Hypothalamus (tissue), 51 donors: ENCODE data around the gene LHFPL6.

ENCODE experiments used
- DNase-seq, 51 donors: peaks; one replicate each; lab custom pipeline; 2025; lab: John Stamatoyannopoulos, UW

The LHFPL6 gene

DNA sequence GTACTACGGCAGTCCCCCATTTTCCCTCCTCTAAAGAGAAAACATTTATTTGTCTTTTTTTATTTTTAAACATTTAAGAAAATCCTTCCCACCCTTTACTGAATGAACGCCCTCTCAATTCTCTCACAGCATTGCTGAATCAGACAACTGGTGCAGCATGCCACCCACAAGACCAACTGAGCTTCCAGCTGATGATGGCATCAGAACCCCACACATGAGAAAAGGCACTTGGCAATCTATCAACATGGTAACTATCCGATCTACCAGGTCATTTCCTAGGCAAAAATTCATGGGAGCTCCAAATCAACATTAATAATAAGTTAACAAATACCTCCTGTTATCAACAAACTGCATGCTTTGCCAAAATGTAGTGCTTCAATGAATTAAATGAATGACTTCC is 43.1 kb downstream of the LHFPL6 start:
- DNase-seq, result peak in 1 of 51 donors; percentile 18

DNA sequence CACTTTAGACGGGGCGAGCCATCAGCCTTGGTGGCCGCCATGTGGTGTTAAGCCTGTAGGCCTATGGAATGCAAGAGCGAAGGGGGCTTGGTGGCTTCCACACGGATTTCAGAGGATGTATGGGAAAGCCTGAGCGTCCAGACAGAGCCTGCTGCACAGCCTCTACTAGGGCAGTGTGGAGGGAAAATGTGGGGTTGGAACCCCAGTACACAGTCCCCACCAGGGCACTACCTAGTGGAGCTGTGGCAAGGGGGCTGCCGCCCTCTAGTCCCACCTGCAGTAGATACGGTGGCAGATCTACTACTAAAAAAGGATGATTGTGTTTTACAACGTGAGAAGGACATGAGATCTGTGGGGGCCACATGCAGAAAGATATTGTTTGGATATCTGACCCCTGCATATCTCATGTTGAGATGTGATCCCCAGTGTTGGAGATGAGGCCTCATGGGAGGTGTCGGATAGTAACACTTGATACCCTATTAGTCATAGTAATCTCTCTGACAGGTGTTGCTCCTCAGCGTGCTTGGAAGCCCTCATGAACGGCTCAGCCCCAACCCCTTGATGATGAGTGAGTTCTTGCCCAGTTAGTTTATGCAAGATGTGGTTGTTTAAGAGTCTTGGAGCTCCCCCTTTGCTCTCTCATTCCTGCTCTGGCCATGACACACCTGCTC is 45.6 kb downstream of the LHFPL6 start:
- no peak for DNase-seq

GRCh38 chr13:39556866-39557265 is 46.1 kb downstream of the LHFPL6 start:
- no peak for DNase-seq

DNA sequence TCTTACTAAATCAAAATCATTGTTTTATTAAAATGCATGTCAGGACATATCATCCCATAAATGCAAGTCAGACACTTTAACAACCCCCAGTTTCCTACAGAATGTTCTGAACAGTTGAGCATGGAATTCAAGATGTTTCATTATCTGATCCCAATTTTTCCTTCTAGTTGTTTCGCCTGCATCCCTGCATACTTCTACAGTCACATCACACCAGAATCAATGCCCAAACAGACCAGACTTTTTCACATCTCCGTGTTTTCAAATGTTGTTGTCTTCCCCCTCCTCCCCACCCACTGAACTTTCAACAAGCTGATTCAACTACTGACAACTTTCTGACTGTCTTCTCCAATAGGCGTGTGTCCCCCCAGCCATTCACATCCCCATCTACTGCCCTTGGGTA is 48.6 kb downstream of the LHFPL6 start:
- no peak for DNase-seq

GRCh38 chr13:39552246-39552645 is 50.7 kb downstream of the LHFPL6 start:
- DNase-seq, result peak in 1 of 51 donors; percentile 40

DNA sequence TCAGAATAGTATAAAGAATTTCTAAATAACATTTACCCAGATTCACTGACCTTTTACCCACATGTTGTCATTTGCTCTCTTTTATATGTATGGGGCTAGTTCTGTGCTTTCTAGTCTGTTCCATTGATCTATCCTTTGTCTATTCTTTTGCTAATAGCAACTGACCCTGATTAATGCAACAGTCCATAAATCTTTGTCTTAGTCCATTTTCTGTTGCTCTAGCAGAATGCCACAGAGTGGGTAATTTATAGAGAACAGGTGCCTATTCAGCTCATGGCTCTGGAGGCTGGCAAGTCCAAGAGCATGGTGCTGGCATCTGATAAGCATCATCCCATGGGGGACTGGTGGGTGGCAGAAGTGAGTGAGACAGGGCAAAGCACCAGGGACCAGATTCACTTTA is 52.1 kb downstream of the LHFPL6 start:
- DNase-seq, result no peak

DNA sequence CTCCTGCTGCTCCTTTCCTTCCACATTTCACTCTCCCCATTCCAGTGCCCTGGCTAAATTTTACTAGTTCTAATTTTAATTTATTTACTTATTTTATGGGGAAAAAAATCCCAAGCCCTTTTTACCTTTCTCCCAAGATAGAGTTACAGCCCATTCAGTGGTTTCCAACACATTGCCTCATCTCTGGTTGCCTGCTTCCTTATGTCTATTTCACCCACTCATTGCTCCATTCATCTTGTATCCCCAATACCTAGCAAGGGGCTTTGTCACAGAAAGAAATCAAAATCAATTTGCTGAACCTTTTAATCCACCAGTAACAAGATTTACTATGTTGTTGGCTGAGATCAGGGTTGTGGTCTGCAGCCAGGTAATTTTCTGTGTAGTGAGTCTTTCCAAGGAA is 55.9 kb downstream of the LHFPL6 start:
- DNase-seq, result no peak

GRCh38 chr13:39542361-39542760 is 60.6 kb downstream of the LHFPL6 start:
- no peak for DNase-seq

GRCh38 chr13:39540929-39541605 is 61.9 kb downstream of the LHFPL6 start:
- DNase-seq, result no peak

DNA sequence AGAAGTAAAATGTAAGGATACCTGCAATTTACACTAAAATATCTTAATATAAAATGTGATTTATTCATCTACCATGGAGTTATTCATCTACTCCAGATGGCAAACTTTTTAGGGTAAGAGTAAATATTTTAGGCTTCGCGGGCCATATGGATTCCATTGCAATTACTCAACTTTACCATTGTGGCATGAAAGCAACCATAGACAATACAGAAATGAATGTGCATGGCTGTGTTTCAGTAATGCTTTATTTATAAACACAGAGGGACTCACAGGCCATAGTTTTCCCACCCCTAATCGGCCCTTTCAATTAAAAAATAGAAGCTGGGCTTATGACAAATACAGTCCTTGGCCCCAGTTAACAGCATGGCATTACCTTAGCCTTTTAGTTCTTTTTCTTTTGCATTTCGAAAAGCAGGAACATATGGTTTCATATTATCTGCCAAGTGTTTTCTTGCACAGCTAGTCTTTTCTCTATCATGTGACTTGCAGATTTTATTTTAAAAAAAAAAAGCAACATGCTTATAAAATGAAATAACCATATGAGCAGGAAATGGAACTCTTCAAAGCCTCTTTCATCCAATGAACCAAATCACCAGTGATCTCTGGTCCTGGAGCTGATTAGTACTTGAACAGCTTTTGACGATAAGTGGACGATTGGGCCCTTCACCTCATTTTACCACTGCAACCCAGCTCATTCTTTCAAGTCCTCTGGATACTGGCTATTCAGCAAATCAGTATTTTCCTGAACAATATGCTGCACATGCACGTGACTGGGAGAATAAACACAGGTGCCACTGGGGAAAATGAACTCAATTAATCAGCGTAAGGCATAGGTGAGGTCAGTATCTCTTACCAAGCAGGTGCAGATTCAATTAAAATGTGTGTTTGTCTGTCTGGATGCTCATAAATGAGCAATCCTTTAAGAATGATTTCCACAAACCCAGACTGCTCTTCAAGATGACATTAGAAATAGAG is 63.9 kb downstream of the LHFPL6 start:
- DNase-seq, result no peak

- no peak for DNase-seq
Observed at GRCh38 chr13:39536906-39537305, 66.1 kb downstream of the LHFPL6 start.

- DNase-seq, result no peak
Observed at GRCh38 chr13:39536274-39536673, 66.7 kb downstream of the LHFPL6 start.

- no peak for DNase-seq
Observed at GRCh38 chr13:39533651-39534150, 69.3 kb downstream of the LHFPL6 start.

DNA sequence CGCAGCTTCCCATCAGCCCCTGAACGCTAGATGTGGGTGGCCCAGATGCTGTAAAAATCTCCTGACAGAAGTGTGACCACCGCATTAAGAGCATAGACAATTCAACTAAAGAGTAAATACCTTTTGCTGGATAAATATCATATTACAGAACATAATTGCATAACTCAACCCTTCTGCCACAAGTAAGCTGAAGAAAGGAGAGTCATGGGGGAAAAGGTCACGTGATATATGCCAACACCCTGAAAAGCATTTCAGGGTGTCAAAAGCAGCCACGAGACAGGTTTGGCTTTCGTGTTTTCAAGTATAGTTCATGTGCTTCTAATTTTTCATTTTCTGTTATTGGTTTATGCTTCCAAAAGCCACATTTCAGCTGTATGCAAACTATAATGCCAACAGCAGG is 71.3 kb downstream of the LHFPL6 start:
- no peak for DNase-seq

GRCh38 chr13:39530916-39531315 is 72.1 kb downstream of the LHFPL6 start:
- no peak for DNase-seq

DNA sequence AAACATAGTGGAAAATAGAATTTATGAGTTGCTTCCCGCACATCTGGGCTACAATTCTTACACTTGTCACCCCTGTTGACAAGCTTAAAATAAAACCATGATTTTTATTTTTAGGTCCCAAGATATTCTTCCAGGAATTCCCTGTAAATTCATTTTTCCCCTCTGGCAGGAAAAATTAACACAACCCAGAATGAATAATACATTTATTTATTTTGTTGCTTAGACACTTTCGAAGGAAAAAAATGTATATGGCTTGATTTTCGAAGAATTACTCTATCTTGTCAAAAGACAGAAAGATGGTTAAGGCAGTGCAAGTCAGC is 74.4 kb downstream of the LHFPL6 start:
- DNase-seq, result no peak

DNA sequence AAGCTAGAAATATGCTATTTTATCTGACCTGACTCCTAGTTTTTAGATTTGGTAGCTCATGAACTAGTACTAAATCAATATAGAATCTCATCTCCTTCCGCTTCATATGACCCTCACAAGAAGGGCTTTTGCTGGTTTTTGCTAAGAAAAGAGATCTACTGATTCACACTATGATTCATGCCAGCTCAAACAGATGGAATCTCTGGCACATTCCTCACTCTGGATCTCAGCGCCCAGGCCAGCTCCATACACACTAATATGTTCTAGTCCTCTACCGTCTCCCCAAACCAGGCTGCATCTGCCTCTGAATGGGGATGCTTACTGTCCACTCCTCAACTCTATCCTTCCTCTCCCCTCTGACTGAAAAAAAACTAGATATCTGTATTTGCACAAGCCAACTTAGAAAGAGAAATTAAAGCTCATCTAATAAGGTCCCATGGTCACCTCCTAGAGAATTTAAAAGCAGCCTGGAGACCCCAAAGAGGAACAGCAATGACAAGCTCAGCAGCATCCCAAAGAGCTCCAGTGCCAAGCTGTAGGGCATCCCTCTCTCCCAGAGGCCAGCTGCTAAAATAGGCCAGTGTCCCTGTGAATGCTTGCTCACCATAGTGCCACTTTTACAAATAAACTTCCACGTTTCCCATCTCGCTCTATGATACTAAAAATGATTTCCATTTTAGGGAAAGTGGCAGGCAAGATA is 74.9 kb downstream of the LHFPL6 start:
- peak in 4 of 51 donors; percentile 8 to 21 (median 12) for DNase-seq

- no peak for DNase-seq
Observed at GRCh38 chr13:39527301-39527700, 75.7 kb downstream of the LHFPL6 start.

GRCh38 chr13:39526499-39526898 is 76.5 kb downstream of the LHFPL6 start:
- DNase-seq, result no peak

DNA sequence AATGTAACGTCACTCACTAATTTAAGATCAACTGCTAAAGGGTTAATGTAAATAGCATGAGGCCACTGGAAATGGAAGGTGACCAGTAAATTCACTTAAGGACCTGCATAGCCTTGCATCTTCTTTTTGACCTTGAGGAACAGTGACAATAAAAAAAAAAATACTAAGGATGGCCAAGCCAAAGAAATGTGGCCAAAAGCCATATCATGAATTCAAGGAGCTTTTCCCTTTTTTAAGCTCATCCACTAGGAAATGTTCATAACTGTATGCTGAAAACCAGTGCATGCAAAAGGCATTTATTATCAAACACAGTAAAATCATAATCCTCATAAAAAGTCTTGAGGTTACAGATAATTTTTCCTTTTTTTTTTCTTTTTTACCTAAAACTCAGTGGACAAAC is 77.5 kb downstream of the LHFPL6 start:
- no peak for DNase-seq

DNA sequence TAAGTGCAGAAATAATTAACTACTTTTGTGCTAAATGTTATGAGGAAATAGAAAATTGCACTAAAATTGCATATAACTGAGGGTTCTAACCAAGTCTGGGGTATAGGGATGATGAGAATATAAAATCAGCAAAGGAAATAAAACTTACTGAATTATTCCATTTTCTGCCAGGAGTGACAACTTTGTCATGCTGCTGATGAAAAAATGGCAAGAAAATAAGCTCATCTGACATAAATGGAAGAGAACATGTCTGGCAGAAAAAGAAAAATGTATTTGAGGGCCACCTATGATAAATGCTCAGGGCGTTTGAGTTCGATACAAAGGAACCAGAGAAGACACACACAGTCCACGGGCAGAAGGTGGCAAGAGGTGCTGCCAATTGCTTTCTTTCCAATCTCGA is 78.2 kb downstream of the LHFPL6 start:
- DNase-seq, result no peak
